ENCODE data around the gene CDAN1.

GRCh38 chr15:42679285-42680141 is 57.4 kb downstream of the CDAN1 start:
- no peak for TF ChIP-seq POLR2A (IDR thresholded peaks at IDR 0.05; ENCODE audit: low read length)
- TF ChIP-seq GATA1 (IDR thresholded peaks at IDR 0.05; ENCODE audit: low read depth, low read length), result no peak
